Measurements from ENCODE around the gene POLE. TPM values are rescaled to one million over a fixed set of nuclear protein-coding genes. Genes with fewer than 3 reads are reported as not detected.

Gene POLE
- 10 to 100 TPM; 36.5 to 51.5 (median 43.5) TPM for total RNA-seq

DNA sequence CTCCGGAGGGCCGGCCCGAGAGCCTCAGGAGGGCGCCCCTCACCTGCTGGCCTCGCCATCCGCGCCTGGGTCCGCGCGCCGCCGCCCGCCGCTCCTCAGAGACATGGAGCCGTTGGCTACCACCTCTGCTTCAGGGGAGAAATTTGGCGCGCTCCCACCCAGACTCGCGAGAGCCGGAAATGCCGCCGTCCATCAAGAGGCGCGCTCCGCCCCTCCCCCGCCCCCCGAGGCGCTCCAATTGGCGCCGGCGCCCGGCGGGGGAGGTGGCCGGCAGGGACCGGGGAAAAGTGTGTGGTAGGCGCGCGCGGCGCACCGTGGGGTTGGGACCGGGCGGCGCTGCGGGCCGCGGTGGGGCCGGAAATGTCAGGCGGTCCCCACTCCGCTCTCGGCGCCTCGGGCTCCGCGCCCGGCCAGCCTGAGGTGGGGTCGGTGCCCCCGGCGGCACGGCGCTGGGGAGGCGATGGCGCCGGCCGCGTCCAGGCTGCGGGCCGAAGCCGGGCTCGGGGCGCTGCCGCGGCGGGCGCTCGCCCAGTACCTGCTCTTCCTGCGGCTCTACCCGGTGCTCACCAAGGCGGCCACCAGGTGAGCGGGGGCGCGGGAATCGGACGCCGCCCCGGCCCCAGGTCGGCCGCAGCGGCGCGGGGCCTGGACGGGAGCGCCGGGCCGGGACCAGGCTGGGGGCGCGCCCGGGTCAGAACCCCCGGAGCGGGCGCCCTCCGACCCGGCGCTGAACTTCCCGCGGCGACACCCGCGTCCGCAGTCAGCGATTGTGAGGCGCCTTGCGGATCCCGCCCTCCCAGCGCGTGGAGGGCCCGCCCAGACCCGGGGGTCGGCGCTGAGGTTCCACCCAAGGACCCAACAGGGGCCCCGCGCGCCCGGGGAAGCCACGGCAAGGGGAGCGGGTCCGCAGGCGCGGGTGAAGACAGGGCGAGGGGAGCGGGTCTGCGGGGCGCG lies at the start of gene POLE, which contains the start of gene PXMP2:
POLE (minus strand) TSS at position 132 of the 954 bp plus-strand sequence; CDS start at position 105, 27 bp downstream.
PXMP2 (plus strand) TSS at position 377 of the 954 bp plus-strand sequence; CDS start at position 461, 84 bp downstream.
- Histone ChIP-seq H3K4me3 (peak within 1 kb of the TSS; percentile 58 to 99 (median 85)), H3K27ac (peak within 1 kb of the TSS; percentile 68 to 84), H3K36me3 (no peaks in the 10 kb centered on the region), H3K4me1 (peaks cover 0 to 7% of the 10 kb centered on the region in 2 donors), H3K9me3 (no peaks in the 10 kb centered on the region), H3K27me3 (no peaks in the 10 kb centered on the region)
- intact Hi-C loops (cut with DNase I; ENCODE audit: low total_unique reads), result no loop called here
- peak; percentile 88 to 94 for DNase-seq (ENCODE audit: low spot score in 2 of 2)
- TF ChIP-seq POLR2A (IDR thresholded peaks at IDR 0.05), result no peak
- peak; percentile 45 to 71 (median 71) for TF ChIP-seq POLR2AphosphoS5 (IDR thresholded peaks at IDR 0.05)
- TF ChIP-seq, protein P1, sequence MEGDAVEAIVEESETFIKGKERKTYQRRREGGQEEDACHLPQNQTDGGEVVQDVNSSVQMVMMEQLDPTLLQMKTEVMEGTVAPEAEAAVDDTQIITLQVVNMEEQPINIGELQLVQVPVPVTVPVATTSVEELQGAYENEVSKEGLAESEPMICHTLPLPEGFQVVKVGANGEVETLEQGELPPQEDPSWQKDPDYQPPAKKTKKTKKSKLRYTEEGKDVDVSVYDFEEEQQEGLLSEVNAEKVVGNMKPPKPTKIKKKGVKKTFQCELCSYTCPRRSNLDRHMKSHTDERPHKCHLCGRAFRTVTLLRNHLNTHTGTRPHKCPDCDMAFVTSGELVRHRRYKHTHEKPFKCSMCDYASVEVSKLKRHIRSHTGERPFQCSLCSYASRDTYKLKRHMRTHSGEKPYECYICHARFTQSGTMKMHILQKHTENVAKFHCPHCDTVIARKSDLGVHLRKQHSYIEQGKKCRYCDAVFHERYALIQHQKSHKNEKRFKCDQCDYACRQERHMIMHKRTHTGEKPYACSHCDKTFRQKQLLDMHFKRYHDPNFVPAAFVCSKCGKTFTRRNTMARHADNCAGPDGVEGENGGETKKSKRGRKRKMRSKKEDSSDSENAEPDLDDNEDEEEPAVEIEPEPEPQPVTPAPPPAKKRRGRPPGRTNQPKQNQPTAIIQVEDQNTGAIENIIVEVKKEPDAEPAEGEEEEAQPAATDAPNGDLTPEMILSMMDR (IDR thresholded peaks at IDR 0.05), result peak in 1 of 3 donors; percentile 41

GRCh38 chr12:132736913-132737312 lies 49.8 kb upstream of the POLE start:
- no peak for DNase-seq (ENCODE audit: low spot score in 2 of 2)
- intact Hi-C loops (cut with DNase I; ENCODE audit: low total_unique reads), result no loop called here
- TF ChIP-seq, protein P1 (IDR thresholded peaks at IDR 0.05), result no peak
- TF ChIP-seq POLR2A (IDR thresholded peaks at IDR 0.05), result no peak
- TF ChIP-seq POLR2AphosphoS5 (IDR thresholded peaks at IDR 0.05), result no peak
- H3K27ac ChIP-seq, result no peak overlapping the region
- no peaks in the 10 kb centered on the region for H3K9me3 ChIP-seq
- no peaks in the 10 kb centered on the region for H3K27me3 ChIP-seq
- peaks cover 11% of the 10 kb centered on the region for H3K36me3 ChIP-seq
- H3K4me1 ChIP-seq, result no peaks in the 10 kb centered on the region
- no peak overlapping the region for H3K4me3 ChIP-seq

DNA sequence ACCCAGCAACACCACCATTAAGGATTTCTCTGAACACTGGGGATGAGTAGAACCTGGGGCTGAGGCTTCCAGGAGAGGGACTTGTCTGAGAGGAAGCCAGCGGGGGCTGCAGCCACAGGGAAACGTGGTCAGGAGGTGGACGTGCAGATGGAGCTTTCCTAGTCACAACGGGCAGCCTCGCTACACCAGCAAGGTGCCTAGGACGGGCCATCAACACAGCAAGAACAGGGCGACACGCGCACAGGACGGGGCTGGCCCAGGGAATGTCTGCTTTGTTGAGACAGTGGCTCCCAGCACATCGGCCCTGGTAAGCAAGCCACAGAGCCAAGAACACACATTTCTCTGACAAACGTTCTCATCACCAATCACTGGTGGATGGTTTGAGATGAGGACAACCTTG lies 49.2 kb upstream of the POLE start:
- H3K9me3 ChIP-seq, result no peaks in the 10 kb centered on the region
- no peak overlapping the region for H3K4me3 ChIP-seq
- no peak overlapping the region for H3K27ac ChIP-seq
- H3K4me1 ChIP-seq, result no peaks in the 10 kb centered on the region
- intact Hi-C loops (cut with DNase I; ENCODE audit: low total_unique reads), result no loop called here
- DNase-seq (ENCODE audit: low spot score in 2 of 2), result no peak
- peaks cover 11% of the 10 kb centered on the region for H3K36me3 ChIP-seq
- TF ChIP-seq, protein P1 (IDR thresholded peaks at IDR 0.05), result no peak
- no peak for TF ChIP-seq POLR2AphosphoS5 (IDR thresholded peaks at IDR 0.05)
- no peak for TF ChIP-seq POLR2A (IDR thresholded peaks at IDR 0.05)
- H3K27me3 ChIP-seq, result no peaks in the 10 kb centered on the region

DNA sequence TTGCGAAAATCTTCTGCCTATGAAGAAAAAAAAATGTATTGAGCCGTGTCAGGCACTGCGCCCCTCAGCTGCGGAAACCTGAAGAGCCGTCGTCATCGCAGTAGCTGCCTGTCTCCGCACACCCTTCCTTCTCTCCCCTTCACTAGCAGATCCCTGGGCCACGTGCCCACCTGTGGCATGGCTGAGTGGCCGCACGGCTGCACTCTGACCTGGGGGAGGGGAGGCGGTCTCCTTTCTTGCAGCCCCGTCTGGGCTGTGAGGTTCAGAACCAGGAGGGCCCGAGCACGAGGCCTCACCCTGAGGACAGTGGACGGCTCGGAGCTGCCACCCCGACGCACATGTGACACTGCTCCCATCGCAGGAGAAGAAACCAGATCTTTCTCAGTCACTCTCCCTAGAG lies 48.4 kb upstream of the POLE start:
- TF ChIP-seq, protein P1 (IDR thresholded peaks at IDR 0.05), result no peak
- no peak for TF ChIP-seq POLR2A (IDR thresholded peaks at IDR 0.05)
- TF ChIP-seq POLR2AphosphoS5 (IDR thresholded peaks at IDR 0.05), result no peak
- Histone ChIP-seq H3K36me3 (peaks cover 11% of the 10 kb centered on the region), H3K4me3 (no peak overlapping the region), H3K27me3 (no peaks in the 10 kb centered on the region), H3K9me3 (no peaks in the 10 kb centered on the region), H3K4me1 (no peaks in the 10 kb centered on the region), H3K27ac (no peak overlapping the region)
- intact Hi-C loops (cut with DNase I; ENCODE audit: low total_unique reads), result no loop called here
- no peak for DNase-seq (ENCODE audit: low spot score in 2 of 2)

DNA sequence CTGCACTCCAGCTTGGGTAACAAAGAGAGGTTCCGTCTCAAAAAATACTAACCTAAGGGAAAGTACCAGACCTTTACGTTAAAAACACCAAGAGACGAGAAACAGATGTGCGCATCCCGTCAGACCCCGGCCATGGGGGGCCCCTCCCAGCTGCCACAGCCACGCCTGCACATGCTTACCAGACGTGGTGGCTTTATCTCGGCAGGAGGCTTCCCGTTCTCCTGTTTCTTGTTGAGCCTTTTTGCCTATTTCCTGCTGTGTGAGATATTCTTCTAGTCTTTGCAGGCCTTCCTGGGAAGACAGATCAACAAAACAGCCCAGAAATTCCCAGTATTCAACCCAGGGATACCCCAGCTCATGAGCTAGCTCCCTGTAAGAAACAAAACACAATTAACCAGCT lies 47.1 kb upstream of the POLE start:
- intact Hi-C loops (cut with DNase I; ENCODE audit: low total_unique reads), result no loop called here

More for the DNA sequence above, 47.1 kb upstream of the POLE start:
- no peak for TF ChIP-seq POLR2AphosphoS5 (IDR thresholded peaks at IDR 0.05)
- TF ChIP-seq POLR2A (IDR thresholded peaks at IDR 0.05), result no peak
- TF ChIP-seq, protein P1 (IDR thresholded peaks at IDR 0.05), result no peak
- no peaks in the 10 kb centered on the region for H3K9me3 ChIP-seq
- no peaks in the 10 kb centered on the region for H3K36me3 ChIP-seq
- no peak overlapping the region for H3K4me3 ChIP-seq
- H3K4me1 ChIP-seq, result no peaks in the 10 kb centered on the region
- no peaks in the 10 kb centered on the region for H3K27me3 ChIP-seq
- DNase-seq (ENCODE audit: low spot score in 2 of 2), result no peak
- H3K27ac ChIP-seq, result no peak overlapping the region

Data from breast epithelium (tissue), 4 donors.